Activated naive CD8-positive, alpha-beta T cell (primary cell): Measurements from ENCODE around the gene TMEM161B.
A peak's percentile ranks its signal among the peaks of the same experiment; 100 is the strongest.
"Not testable (repeated sequence)": the region's sequence is repeated elsewhere in the genome, so short reads cannot be mapped to it uniquely, and the experiment has no call there.

Source experiments
- H3K27ac Mint-ChIP-seq: one replicate; pipeline ENCODE4 v1.8.0; 2021; ENCODE audit warnings: mixed read lengths
- H3K27me3 Mint-ChIP-seq: one replicate; pipeline ENCODE4 v1.8.0; 2021; ENCODE audit warnings: mixed read lengths
- H3K36me3 Mint-ChIP-seq: one replicate; pipeline ENCODE4 v1.8.0; 2021; ENCODE audit warnings: mixed read lengths
- H3K4me1 Mint-ChIP-seq: one replicate; pipeline ENCODE4 v1.8.0; 2021; ENCODE audit warnings: low read depth, mixed read lengths
- H3K4me3 Mint-ChIP-seq: one replicate; pipeline ENCODE4 v1.8.0; 2021; ENCODE audit warnings: mild to moderate bottlenecking, mixed read lengths
- H3K9me3 Mint-ChIP-seq: one replicate; pipeline ENCODE4 v1.8.0; 2021; ENCODE audit warnings: low read depth, mixed read lengths

Gene TMEM161B

DNA sequence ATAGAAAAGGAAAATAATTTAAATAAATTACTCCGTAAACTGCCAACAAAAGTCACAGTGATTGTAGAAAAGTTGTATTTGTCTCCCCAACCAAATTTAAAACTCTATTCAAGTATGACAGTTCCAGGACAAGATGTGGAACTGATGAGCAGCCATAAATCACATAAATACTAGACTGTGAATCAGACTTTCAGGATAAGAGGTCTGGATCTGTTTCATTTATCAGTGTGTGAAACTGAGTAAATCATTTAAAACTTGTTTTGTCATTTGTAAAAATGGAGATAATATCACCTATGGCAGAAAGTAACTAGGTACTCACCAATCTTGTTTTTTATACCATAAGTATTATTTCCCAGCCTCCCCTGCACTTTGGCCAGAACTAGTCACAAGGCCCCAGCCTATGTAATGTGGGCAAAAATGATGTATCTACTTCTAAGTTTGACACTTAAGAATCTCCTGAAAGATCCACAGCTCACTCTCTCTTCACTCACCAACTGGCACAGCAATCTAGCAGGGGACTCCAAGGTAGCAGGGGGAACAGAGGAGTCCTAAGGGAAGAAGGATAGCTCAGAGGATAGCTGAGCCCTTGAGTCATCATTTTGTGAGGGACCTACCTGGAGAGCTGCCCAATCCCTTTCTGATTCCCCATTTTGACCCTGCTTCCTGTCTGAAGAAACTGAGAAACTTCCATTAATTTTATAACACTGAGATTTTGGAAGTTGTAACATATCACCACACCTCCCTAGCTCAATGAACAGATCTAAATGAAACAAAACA is 31.6 kb downstream of the TMEM161B start:
- Mint-ChIP-seq H3K4me3 (no peak overlapping the region), H3K9me3 (no peaks in the 10 kb centered on the region), H3K27ac (peak overlapping the region; percentile 2), H3K27me3 (no peaks in the 10 kb centered on the region), H3K4me1 (peaks cover 10% of the 10 kb centered on the region), H3K36me3 (peaks cover 22% of the 10 kb centered on the region)

DNA sequence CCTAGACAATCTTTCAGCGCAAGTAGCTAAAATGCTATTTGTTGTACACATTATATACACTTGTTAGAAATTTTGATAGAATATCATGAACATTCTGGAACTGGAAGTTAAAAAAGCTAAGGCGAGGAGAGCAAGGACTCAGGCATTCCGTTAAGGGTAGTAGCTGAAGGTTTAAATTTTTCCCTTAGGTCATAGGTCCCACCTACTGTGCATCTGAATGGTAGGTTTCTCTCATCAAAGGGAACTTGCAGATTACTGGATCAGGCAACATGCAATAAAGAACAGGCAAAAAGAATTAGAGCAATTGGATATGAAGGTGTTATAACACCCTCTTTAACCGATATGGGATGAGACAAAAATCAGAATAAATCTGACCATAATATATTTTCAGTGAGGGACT is 32.8 kb downstream of the TMEM161B start:
- peaks cover 3% of the 10 kb centered on the region for H3K4me1 Mint-ChIP-seq
- H3K36me3 Mint-ChIP-seq: peaks cover 18% of the 10 kb centered on the region
- no peaks in the 10 kb centered on the region for H3K27me3 Mint-ChIP-seq
- no peaks in the 10 kb centered on the region for H3K9me3 Mint-ChIP-seq
- H3K27ac Mint-ChIP-seq: no peak overlapping the region
- no peak overlapping the region for H3K4me3 Mint-ChIP-seq

DNA sequence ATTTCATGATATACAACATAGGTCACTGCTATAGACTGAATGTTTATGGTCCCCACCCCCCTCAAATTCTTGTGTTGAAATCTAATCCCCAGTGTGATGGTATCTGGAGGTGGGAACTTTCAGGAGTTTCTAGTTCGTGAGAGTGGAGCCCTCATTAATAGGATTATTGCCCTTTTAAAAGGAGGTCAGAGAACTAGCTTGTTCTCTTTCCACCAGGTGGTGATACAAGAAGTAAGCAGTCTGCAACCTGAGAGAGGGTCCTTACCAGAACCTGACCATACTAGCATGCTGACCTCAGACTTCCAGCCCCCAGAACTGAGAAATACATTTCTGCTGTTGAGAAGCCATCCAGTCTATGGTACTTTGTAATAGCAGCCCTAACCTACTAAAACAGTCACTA is 33.3 kb downstream of the TMEM161B start:
- peaks cover 3% of the 10 kb centered on the region for H3K4me1 Mint-ChIP-seq
- no peak overlapping the region for H3K4me3 Mint-ChIP-seq
- no peaks in the 10 kb centered on the region for H3K27me3 Mint-ChIP-seq
- H3K36me3 Mint-ChIP-seq: peaks cover 18% of the 10 kb centered on the region
- H3K9me3 Mint-ChIP-seq: no peaks in the 10 kb centered on the region
- H3K27ac Mint-ChIP-seq: no peak overlapping the region

DNA sequence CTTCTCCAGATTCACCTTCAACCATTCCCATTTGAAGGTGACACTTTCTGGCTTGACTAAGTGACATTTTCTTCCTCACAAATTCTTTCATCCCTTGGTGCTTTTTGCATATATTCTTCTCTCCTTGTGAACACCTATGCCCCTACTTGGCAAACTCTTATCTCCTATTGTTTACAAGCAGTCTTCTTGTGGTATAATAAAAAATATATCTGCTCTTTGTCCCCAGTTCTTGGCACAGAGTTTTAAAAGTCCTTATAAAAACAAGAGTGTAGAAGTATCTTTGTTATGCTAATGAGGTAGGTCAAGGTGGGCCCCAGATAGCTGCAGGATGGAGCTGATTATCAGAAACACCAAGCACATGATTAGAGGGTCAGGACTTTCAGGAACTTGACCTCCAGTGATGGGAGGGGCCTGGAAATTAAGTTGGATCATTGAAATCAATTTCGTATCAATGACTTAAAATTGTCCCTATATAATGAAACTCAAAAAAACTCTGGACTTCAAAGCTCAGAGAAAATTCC is 38.0 kb downstream of the TMEM161B start:
- no peaks in the 10 kb centered on the region for H3K27me3 Mint-ChIP-seq
- H3K4me3 Mint-ChIP-seq: no peak overlapping the region
- peaks cover 8% of the 10 kb centered on the region for H3K36me3 Mint-ChIP-seq
- peaks cover 4% of the 10 kb centered on the region for H3K4me1 Mint-ChIP-seq
- H3K27ac Mint-ChIP-seq: no peak overlapping the region
- no peaks in the 10 kb centered on the region for H3K9me3 Mint-ChIP-seq

DNA sequence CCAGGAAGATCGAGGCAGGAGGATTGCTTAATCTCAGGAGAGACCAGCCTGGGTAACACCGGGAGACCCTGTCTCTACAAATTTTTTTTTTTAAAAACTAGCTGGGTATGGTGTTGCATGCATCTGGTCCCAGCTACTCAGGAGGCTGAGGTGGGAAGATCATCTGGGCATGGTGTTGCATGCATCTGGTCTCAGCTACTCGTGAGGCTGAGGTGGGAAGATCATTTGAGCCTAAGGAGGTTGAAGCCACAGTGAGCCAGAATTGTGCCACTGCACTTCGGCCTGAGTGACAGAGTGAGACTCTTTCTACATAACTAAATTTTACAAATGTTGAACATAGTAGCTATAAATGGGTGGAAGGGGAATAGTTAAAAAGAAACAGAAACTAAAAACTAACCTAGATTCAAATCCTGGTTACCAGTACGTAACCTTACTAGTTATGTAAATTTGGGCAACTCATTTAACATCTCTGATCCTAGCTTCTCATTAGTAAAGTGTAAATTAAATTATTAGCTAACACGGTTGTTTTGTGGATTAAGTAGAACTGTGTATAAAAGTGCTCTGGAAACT is 41.7 kb downstream of the TMEM161B start:
- H3K36me3 Mint-ChIP-seq: peaks cover 6% of the 10 kb centered on the region
- no peaks in the 10 kb centered on the region for H3K9me3 Mint-ChIP-seq
- H3K4me3 Mint-ChIP-seq: no peak overlapping the region
- no peak overlapping the region for H3K27ac Mint-ChIP-seq
- peaks cover 3% of the 10 kb centered on the region for H3K4me1 Mint-ChIP-seq
- H3K27me3 Mint-ChIP-seq: no peaks in the 10 kb centered on the region

DNA sequence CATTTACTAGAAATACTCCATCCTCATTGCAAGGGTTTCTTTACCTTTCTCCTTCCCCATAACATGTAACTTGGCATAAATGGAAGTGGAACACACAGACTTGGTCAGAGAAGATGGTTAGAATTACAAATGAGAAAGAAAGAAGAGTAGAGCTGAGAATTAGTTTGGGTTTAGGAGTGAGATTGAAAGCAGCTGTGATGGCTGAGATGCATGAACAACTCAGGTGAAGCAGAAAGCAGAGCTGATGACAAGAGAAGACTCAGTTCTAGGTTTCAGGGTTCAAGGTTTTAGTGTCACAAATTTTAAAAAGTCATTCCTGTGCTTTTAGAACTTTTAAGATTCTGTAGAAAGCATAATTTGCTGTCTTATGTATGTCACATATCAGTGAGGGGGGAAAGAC is 54.0 kb downstream of the TMEM161B start:
- Mint-ChIP-seq H3K4me3 (no peak overlapping the region), H3K27me3 (no peaks in the 10 kb centered on the region), H3K27ac (no peak overlapping the region), H3K4me1 (no peaks in the 10 kb centered on the region), H3K9me3 (no peaks in the 10 kb centered on the region), H3K36me3 (peaks cover 20% of the 10 kb centered on the region)

DNA sequence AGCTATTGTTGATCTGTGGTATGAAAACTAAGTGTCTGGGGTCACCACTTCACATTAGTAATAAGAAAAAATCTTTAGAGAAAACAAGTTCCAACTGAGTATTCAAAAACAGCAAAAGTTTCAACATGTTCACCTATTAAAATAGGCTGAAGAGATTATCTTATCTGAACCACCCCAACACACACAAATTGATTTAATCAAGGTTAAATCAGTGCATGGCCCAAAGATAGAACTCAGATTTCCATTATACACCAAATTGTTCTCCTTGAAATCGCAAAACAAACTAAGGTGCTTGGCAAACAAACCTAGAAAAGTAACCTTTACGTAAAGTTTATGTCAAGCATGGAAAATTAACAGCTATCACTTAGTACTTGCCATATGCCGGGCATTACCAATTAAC is 61.1 kb downstream of the TMEM161B start:
- no peak overlapping the region for H3K27ac Mint-ChIP-seq
- no peaks in the 10 kb centered on the region for H3K9me3 Mint-ChIP-seq
- peaks cover 20% of the 10 kb centered on the region for H3K36me3 Mint-ChIP-seq
- no peaks in the 10 kb centered on the region for H3K27me3 Mint-ChIP-seq
- no peak overlapping the region for H3K4me3 Mint-ChIP-seq
- peaks cover 13% of the 10 kb centered on the region for H3K4me1 Mint-ChIP-seq

DNA sequence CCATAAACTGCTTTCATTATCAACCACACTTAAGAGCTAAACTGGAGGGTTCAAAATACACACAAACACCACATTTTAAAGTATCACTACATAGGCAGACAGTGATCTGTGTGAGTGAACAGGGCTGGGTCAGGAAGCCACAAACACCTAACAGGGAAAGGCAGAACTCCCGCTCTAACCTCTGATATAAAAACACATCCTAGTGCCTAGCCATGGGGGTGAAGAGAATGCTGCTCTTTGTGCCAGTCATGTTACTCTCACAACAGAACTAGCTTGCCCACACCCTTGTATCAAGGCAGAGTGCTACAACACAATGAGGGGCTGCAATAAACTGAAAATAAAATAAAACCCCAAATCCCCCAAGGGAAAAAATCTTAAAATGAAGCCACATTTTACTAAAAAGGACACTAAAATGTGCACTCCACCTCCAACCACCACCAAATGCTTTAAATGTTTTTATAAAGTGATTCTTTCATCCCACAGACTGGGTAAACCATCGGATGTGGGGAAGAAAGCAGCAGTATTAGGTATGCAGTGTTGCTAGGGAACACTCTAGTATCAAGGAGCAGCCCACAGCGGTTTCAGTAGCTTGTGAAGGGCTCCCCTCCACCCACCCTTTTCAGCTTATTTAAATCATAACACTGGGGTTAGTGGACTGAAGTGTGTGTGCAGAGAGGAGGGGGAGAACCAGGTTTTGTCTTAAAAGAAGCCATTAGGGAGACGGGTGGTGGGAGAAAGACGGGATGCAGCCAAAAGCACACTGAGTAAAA is 64.5 kb downstream of the TMEM161B start:
- Mint-ChIP-seq H3K36me3 (peaks cover 32% of the 10 kb centered on the region), H3K27ac (peak overlapping the region; percentile 23), H3K27me3 (no peaks in the 10 kb centered on the region), H3K4me1 (peaks cover 13% of the 10 kb centered on the region), H3K9me3 (no peaks in the 10 kb centered on the region), H3K4me3 (peak overlapping the region; percentile 63)

DNA sequence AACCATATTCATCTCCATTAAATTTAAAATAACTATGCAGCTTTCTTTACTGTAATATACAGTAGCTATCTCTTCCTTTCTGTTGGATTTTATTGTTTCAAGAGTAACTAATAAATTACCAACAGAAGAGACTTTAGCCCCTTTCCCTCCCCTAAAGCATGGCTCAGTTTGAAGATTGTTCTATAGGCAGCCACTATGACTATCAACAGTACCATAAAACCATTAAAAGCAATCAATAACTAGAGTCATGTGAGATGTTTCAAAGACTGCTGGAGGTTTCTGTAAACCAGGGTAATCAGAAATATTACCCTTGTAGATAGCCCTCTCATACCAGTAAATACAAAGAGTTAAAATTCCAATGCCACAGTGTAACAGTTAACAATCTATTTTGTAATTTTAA is 73.0 kb downstream of the TMEM161B start:
- H3K4me1 Mint-ChIP-seq: no peaks in the 10 kb centered on the region
- H3K36me3 Mint-ChIP-seq: peaks cover 45% of the 10 kb centered on the region
- H3K4me3 Mint-ChIP-seq: no peak overlapping the region
- H3K27ac Mint-ChIP-seq: no peak overlapping the region
- no peaks in the 10 kb centered on the region for H3K27me3 Mint-ChIP-seq
- peaks cover 3% of the 10 kb centered on the region for H3K9me3 Mint-ChIP-seq

DNA sequence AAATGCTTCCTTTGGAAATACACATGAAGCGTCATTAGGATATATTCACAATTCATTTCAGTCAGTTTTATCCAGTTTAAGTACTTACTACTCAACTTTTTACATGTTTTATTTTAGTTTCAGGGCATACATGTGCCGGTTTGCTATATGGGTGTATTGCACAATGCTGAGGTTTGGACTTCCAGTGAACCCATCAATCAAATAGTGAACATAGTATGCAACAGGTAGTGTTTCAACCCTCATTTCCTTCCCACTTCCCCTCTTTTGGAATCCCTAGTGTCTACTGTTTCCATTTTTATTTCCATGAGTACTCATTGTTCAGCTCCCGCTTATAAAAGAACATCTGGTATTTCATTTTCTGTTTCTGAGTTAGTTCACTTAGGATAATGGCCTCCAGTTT is 74.7 kb downstream of the TMEM161B start:
- H3K36me3 Mint-ChIP-seq: peaks cover 39% of the 10 kb centered on the region
- no peak overlapping the region for H3K27ac Mint-ChIP-seq
- H3K4me3 Mint-ChIP-seq: no peak overlapping the region
- no peaks in the 10 kb centered on the region for H3K27me3 Mint-ChIP-seq
- H3K9me3 Mint-ChIP-seq: peaks cover 6% of the 10 kb centered on the region
- H3K4me1 Mint-ChIP-seq: peaks cover 3% of the 10 kb centered on the region

DNA sequence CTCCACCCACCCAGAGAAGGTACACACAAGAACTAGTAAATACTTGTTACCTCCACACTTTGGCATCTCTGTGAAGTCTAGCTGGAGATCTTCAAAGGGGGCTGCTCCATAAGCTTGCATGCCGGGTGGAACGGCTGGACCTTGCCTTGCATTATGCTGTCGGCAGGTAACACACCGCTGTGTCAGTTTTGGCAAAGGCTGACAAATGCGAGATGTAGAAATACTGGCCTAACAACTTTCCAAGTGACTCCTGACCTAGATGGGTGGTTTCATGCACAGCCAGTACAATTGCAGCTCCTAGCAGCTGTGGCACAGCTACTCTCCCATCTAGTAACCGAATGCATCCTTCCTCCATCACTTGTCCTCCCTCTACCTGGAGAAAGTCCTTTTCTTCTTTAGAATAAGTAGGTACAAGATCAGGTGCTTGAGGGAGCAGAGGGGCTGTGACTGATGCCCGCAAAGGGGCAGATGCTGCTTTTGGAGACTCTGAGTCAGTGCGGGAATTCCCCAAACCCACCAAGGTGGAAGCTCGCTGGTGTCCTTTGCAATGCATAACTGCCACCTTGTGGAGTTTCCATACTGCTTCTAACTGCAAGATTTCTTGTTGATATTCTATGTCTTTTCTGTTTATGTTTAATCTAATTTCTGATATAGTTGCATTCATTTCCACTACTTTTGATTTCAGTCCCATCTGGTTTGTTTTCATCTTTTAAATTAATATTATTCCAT is 78.4 kb downstream of the TMEM161B start:
- no peaks in the 10 kb centered on the region for H3K27me3 Mint-ChIP-seq
- peaks cover 3% of the 10 kb centered on the region for H3K4me1 Mint-ChIP-seq
- H3K9me3 Mint-ChIP-seq: peaks cover 12% of the 10 kb centered on the region
- H3K4me3 Mint-ChIP-seq: no peak overlapping the region
- H3K36me3 Mint-ChIP-seq: peaks cover 46% of the 10 kb centered on the region
- no peak overlapping the region for H3K27ac Mint-ChIP-seq

DNA sequence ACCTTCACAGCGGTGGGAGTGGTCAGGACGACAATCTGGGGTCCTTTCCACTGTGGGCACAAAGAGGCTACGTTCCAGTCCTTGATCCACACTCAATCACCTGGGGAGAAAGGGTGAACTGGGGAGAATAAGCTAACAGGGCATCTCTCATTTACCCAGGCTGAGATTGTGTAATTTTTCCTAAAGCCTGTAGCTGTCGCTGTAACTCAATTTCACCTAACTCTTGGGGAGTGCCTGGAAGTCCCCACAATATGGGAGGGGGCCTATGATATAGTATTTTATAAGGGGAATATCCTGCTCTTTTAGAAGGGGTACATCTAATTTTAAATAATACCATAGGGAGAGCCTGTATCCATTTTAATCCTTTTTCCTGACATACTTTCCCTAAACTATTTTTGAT is 79.2 kb downstream of the TMEM161B start:
- H3K4me3 Mint-ChIP-seq, H3K27ac Mint-ChIP-seq, H3K27me3 Mint-ChIP-seq, H3K4me1 Mint-ChIP-seq: not testable (repeated sequence)
- peaks cover 44% of the 10 kb centered on the region for H3K36me3 Mint-ChIP-seq
- H3K9me3 Mint-ChIP-seq: peaks cover 12% of the 10 kb centered on the region

DNA sequence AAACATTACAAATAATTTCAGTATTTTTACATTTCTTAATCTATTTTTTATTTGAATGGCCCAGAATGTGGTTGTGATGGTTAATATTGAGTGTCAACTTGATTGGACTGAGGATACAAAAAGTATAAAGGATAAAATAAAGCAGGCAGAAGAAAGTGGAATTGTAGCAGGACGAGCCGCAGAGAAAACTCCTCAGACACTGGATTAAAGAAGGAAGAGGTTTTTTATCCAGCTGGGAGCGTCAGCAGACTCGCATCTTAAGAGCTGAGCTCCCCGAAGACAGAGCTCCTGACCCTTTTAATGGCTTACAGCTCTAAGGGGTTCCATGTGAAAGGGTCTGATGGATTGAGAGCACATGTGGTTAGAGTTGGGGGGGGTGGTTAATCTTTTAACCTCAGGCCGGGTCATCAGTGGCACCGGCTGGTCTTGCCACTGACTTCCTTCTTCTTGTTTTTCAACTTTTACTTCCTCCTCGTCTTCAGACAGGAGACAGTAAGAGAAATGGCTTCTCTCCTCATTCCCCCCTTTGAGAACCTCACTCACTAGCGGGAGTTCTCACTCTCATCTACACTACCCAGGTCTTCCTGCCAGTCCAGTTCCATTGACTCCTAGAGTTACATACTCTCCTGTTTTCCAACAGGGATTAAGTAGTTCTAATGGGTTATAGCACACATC is 80.0 kb downstream of the TMEM161B start:
- Mint-ChIP-seq H3K9me3 (peaks cover 12% of the 10 kb centered on the region), H3K27me3 (no peaks in the 10 kb centered on the region), H3K4me3 (no peak overlapping the region), H3K4me1 (peaks cover 3% of the 10 kb centered on the region), H3K27ac (no peak overlapping the region), H3K36me3 (peaks cover 39% of the 10 kb centered on the region)

DNA sequence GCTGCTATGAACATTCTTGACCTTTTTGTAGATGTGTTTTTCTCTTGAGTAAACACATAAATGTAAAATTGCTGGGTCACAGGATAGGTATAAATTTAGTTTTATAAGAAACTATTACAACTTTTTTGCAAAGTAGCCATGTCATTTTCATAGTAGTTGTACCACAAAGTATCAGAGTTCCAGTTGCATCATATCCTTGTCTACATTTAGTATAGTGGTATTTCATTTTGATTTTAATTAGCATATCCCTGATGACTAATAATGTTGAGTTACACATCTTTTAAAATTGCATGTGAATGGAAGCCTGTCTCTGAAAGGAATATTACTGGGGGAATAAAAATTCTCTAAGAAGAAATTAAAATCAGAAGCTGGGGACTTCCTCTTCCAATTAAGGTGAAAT is 85.4 kb downstream of the TMEM161B start:
- H3K4me1 Mint-ChIP-seq: peaks cover 3% of the 10 kb centered on the region
- H3K27me3 Mint-ChIP-seq: no peaks in the 10 kb centered on the region
- peaks cover 6% of the 10 kb centered on the region for H3K9me3 Mint-ChIP-seq
- peaks cover 18% of the 10 kb centered on the region for H3K36me3 Mint-ChIP-seq
- H3K4me3 Mint-ChIP-seq: no peak overlapping the region
- no peak overlapping the region for H3K27ac Mint-ChIP-seq
